Subcutaneous adipose tissue (tissue), 4 donors: ENCODE data around the gene MED12. TPM values are rescaled to one million over a fixed set of nuclear protein-coding genes. Genes with fewer than 3 reads are reported as not detected.

Experiments used
- total RNA-seq, 4 donors: library from RNA; depleted of rRNA; stranded (reverse); fragments of >200 nt; gene quantifications; one replicate each; pipeline ENCODE4 v1.1.0, GENCODE V29; 2016
- TF ChIP-seq, protein P1 (sequence below): fragments of 450-650 bp; IDR thresholded peaks from one replicate; pipeline ENCODE4 v1.5.1; 2016; ENCODE audit warnings: low read depth, mild to moderate bottlenecking, control low read depth, antibody characterized with exemption, moderate library complexity

The MED12 gene
- 10 to 100 TPM; 30.2 to 51.6 (median 43.9) TPM for total RNA-seq

GRCh38 chrX:71118032-71118984 is at the start of gene MED12:
TSS of gene MED12 (plus strand) at chrX:71118596. CDS start at chrX:71118755, 159 bp downstream.
- TF ChIP-seq, protein P1, sequence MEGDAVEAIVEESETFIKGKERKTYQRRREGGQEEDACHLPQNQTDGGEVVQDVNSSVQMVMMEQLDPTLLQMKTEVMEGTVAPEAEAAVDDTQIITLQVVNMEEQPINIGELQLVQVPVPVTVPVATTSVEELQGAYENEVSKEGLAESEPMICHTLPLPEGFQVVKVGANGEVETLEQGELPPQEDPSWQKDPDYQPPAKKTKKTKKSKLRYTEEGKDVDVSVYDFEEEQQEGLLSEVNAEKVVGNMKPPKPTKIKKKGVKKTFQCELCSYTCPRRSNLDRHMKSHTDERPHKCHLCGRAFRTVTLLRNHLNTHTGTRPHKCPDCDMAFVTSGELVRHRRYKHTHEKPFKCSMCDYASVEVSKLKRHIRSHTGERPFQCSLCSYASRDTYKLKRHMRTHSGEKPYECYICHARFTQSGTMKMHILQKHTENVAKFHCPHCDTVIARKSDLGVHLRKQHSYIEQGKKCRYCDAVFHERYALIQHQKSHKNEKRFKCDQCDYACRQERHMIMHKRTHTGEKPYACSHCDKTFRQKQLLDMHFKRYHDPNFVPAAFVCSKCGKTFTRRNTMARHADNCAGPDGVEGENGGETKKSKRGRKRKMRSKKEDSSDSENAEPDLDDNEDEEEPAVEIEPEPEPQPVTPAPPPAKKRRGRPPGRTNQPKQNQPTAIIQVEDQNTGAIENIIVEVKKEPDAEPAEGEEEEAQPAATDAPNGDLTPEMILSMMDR: no peak

DNA sequence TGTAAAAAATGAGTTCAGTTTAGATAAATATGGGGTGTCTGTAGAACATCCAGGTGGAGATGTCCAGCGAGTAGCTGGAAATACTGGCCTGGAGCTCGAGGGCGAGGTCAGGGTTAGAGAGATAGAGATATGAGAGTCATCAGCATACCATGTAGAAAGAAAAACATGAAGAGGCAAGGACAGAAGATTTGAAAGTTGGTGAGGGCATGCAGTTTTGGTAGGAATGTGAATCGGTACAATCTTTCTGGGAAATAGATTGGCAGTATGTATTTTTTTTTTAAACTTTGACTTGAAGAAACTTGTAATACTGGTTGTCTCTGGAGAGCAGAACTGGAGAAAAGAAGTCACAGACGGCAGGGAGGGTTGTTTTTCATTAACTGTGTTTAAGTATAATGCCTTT is 47.9 kb upstream of the MED12 start:
- TF ChIP-seq, protein P1: no peak

GRCh38 chrX:71081330-71082123 is 36.9 kb upstream of the MED12 start:
- TF ChIP-seq, protein P1: no peak

DNA sequence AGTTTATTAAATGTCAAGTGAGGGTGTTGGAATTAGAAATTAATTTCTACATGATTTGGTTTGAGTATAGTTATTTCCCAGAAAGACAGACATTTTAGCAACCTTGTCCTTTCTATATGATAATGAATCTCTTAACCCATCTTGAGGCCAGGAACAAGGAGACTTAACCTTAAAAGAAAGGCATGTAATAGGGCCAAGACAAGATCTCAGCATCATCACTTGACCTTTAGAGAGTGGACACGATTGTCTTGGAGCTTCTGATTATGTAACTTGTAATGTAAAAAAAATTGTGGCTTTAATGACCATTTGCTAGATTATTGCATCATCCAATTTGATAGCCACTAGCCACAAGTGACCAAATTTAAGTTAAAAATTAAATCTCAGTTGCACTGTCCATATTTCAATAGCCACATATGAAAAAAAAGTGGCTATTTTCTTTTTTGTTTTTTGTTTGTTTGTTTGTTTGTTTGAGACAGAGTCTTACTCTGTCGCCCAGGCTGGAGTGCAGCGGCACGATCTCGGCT is 36.2 kb upstream of the MED12 start:
- TF ChIP-seq, protein P1: no peak

DNA sequence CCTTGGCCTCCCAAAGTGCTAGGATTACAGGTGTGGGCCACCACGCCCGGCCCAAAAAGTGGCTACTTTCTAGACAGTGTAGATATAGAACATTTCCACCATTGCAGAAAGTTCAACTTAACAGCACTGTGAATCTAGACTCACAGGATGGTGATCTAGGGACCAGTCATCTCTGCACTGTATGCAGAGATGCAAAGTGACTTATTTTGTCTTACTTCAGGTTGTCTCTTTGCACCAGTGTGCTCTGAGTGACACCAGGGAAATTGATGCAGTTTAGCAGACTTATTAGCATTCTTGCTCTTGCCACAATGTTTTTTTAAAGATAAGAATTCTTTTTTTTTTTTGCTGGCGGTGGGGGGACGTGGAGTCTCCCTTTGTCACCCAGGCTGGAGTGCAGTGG is 35.6 kb upstream of the MED12 start:
- TF ChIP-seq, protein P1: no peak

DNA sequence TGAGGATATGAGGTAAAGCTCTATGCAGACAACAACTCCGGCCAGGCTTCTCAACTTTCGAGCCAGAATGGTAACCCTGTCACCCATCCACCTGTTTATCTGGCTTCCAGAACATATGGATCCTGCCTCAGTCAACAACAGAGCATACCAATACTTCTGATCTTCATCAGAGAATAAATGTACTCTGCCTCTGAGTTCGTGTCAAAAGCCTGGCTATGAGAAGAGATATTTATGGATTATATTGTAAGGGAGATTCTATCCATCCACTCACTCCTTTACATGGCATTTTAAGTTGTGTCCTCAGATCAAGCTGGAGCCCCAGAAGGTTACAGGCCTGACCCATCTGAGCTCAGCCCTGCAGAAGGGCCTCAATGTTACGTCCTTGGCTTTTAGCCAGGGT is 32.5 kb upstream of the MED12 start:
- TF ChIP-seq, protein P1: no peak

- TF ChIP-seq, protein P1: no peak
Measured at GRCh38 chrX:71091263-71091662, 27.1 kb upstream of the MED12 start.
